ENCODE measurements around the gene PCGF1.

- TF ChIP-seq EZH2 (IDR thresholded peaks at IDR 0.05; ENCODE audit: borderline replicate concordance, low read depth, low read length, severe bottlenecking) (no peak), CTCF (IDR thresholded peaks at IDR 0.05; ENCODE audit: borderline replicate concordance, extremely low read depth, low read length, poor library complexity, severe bottlenecking) (no peak)
Observed at GRCh38 chr2:74481431-74481830, 26.1 kb downstream of the PCGF1 start.

All from DND-41 (cell line).